ENCODE measurements around the gene POMT2.

DNA sequence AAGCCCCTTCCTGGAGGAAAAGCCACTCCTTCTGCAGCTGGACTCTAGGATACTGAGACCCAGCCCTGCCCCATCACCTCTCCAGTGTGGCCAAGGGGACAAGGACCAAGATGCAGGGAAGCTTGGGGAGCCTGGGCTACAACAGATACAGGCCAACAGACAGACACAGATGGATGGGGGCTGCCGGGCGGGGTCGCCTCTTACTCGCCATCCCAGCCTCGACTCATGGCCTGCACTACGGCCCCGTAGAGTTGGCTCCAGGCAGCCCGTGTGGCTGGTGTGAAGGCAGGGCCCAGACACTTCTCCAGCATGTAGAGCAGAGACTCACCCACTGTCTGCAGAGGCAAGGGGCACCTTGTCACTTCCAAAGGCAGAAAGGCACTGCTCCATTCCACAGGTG, 54.3 kb downstream of the POMT2 start:
- TF ChIP-seq, protein P1, sequence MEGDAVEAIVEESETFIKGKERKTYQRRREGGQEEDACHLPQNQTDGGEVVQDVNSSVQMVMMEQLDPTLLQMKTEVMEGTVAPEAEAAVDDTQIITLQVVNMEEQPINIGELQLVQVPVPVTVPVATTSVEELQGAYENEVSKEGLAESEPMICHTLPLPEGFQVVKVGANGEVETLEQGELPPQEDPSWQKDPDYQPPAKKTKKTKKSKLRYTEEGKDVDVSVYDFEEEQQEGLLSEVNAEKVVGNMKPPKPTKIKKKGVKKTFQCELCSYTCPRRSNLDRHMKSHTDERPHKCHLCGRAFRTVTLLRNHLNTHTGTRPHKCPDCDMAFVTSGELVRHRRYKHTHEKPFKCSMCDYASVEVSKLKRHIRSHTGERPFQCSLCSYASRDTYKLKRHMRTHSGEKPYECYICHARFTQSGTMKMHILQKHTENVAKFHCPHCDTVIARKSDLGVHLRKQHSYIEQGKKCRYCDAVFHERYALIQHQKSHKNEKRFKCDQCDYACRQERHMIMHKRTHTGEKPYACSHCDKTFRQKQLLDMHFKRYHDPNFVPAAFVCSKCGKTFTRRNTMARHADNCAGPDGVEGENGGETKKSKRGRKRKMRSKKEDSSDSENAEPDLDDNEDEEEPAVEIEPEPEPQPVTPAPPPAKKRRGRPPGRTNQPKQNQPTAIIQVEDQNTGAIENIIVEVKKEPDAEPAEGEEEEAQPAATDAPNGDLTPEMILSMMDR (conservative IDR thresholded peaks at IDR 0.05 in 1 of 2, IDR thresholded peaks at IDR 0.05 in 1 of 2; ENCODE audit: low read depth in 1 of 2, low read length in 2 of 2), result no peak
- no peak for TF ChIP-seq EZH2 (IDR thresholded peaks at IDR 0.05; ENCODE audit: low read length, missing control alignments)
